Gastrocnemius medialis (tissue), 4 donors: ENCODE results near the gene SFXN1. TPM values are rescaled to one million over a fixed set of nuclear protein-coding genes. Genes with fewer than 3 reads are reported as not detected.

Experiments
- ATAC-seq, 2 donors: fragments of 150-250 bp; one replicate each; pipeline ENCODE4 v1.9.1; 2016
- DNase-seq, 2 donors: peaks; one replicate each; pipeline ENCODE4 v3.0.0-alpha.2; 2019
- H3K27ac ChIP-seq, 4 donors: fragments of 200-600 bp; sonication (generic); 1 replicate in 1 of 4; 2 replicates in 3 of 4; pipeline ENCODE4 v1.5.1; 2016 to 2018; ENCODE audit warnings: mild to moderate bottlenecking in 2 of 4, moderate library complexity in 1 of 4
- H3K27me3 ChIP-seq, 3 donors: fragments of 200-600 bp; sonication (generic) in 2 of 3; 1 replicate in 1 of 3; 2 replicates in 2 of 3; pipeline versions ENCODE4 v1.5.1 to v1.6.0; 2016 to 2019; ENCODE audit warnings: mild to moderate bottlenecking in 1 of 3, moderate library complexity in 1 of 3
- H3K36me3 ChIP-seq, 2 donors: fragments of 200-600 bp; sonication (generic) in 1 of 2; one replicate each; pipeline ENCODE4 v1.5.1; 2017 to 2018
- H3K4me1 ChIP-seq, 2 donors: fragments of 200-600 bp; sonication (generic) in 1 of 2; one replicate each; pipeline ENCODE4 v1.5.1; 2016 to 2017; ENCODE audit warnings: mild to moderate bottlenecking in 2 of 2
- H3K4me3 ChIP-seq, 4 donors: fragments of 200-600 bp; sonication (generic) in 3 of 4; 1 replicate in 1 of 4; 2 replicates in 3 of 4; pipeline ENCODE4 v1.5.1; 2016 to 2019; ENCODE audit warnings: mild to moderate bottlenecking in 2 of 4
- H3K9me3 ChIP-seq, 3 donors: fragments of 200-600 bp; sonication (generic) in 2 of 3; 1 replicate in 1 of 3; 2 replicates in 2 of 3; pipeline ENCODE4 v1.5.1; 2016 to 2019
- CTCF ChIP-seq, 5 experiments: fragments of 450-650 bp in 3 of 5; fragments of 200-600 bp in 2 of 5; sonication (generic) in 2 of 5; IDR thresholded peaks in 4 of 5; conservative IDR thresholded peaks in 1 of 5; 1 replicate in 4 of 5; 2 replicates in 1 of 5; pipeline ENCODE4 v1.5.1; 2016 to 2019; ENCODE audit warnings: antibody characterized with exemption in 5 of 5, mild to moderate bottlenecking in 3 of 5, moderate library complexity in 3 of 5
- POLR2A ChIP-seq, 2 donors: fragments of 450-650 bp; IDR thresholded peaks; one replicate each; pipeline ENCODE4 v1.6.1; 2017; ENCODE audit warnings: antibody characterized with exemption in 2 of 2, mild to moderate bottlenecking in 2 of 2, moderate library complexity in 2 of 2
- in situ Hi-C, 4 donors: fragments of 200-750 bp; cut with MboI; loops; one replicate each; pipeline versions ENCODE4 v1.15.0 to v1.8.0; 2017; ENCODE audit warnings: low sequenced_read_pairs in 4 of 4
- intact Hi-C: fragments of 100-400 bp; cut with DNase I; formaldehyde crosslinking; loops from one replicate; pipeline ENCODE4 v1.15.1; 2023; ENCODE audit warnings: low total_unique reads
- total RNA-seq, 4 donors: library from RNA; depleted of rRNA; stranded (reverse); fragments of >200 nt; gene quantifications; one replicate each; pipeline versions ENCODE4 v1.1.0 to v1.2.3, GENCODE V29; 2016

Gene SFXN1
- total RNA-seq, 4 donors from 2014 or later = 5.8 to 16.7 (median 13.1) TPM

GRCh38 chr5:175467983-175468690 is 10.2 kb upstream of the SFXN1 start:
- no peaks in the 10 kb centered on the region for H3K4me1 ChIP-seq
- intact Hi-C loops = no loop called here
- in situ Hi-C loops = no loop called here
- no peak overlapping the region for H3K4me3 ChIP-seq
- H3K27ac ChIP-seq = no peak overlapping the region
- ATAC-seq (no peak), DNase-seq (no peak)
- no peaks in the 10 kb centered on the region for H3K36me3 ChIP-seq
- no peaks in the 10 kb centered on the region for H3K9me3 ChIP-seq
- TF ChIP-seq POLR2A (IDR thresholded peaks at IDR 0.05) (no peak), CTCF (IDR thresholded peaks at IDR 0.05 in 4 of 5, conservative IDR thresholded peaks at IDR 0.05 in 1 of 5) (no peak)
- peaks cover 0 to 2% (median 0%) of the 10 kb centered on the region in 3 donors for H3K27me3 ChIP-seq

GRCh38 chr5:175468892-175469291 is 9.5 kb upstream of the SFXN1 start:
- Histone ChIP-seq H3K4me3 (no peak overlapping the region), H3K9me3 (no peaks in the 10 kb centered on the region), H3K27ac (no peak overlapping the region), H3K27me3 (peaks cover 0 to 2% (median 0%) of the 10 kb centered on the region in 3 donors), H3K4me1 (no peaks in the 10 kb centered on the region), H3K36me3 (no peaks in the 10 kb centered on the region)
- intact Hi-C loops = no loop called here
- DNase-seq (no peak), ATAC-seq (no peak)
- in situ Hi-C loops = no loop called here
- no peak for TF ChIP-seq POLR2A (IDR thresholded peaks at IDR 0.05)
- no peak for TF ChIP-seq CTCF (IDR thresholded peaks at IDR 0.05 in 4 of 5, conservative IDR thresholded peaks at IDR 0.05 in 1 of 5)

- peaks cover 0 to under 1% (median 0%) of the 10 kb centered on the region in 3 donors for H3K27me3 ChIP-seq
- TF ChIP-seq CTCF (IDR thresholded peaks at IDR 0.05 in 4 of 5, conservative IDR thresholded peaks at IDR 0.05 in 1 of 5) (no peak), POLR2A (IDR thresholded peaks at IDR 0.05) (no peak)
- H3K9me3 ChIP-seq = no peaks in the 10 kb centered on the region
- ATAC-seq (no peak), DNase-seq (no peak)
- no peak overlapping the region for H3K4me3 ChIP-seq
- in situ Hi-C loops (no loop called here), intact Hi-C loops (loop anchor here (10.0 kb wide), 1 partner anchor 625 kb away; no protein-coding TSS in a partner anchor)
- no peaks in the 10 kb centered on the region for H3K36me3 ChIP-seq
- no peaks in the 10 kb centered on the region for H3K4me1 ChIP-seq
- no peak overlapping the region for H3K27ac ChIP-seq
Measured at GRCh38 chr5:175469916-175470315, 8.4 kb upstream of the SFXN1 start.

- no peak for DNase-seq
- no peaks in the 10 kb centered on the region for H3K36me3 ChIP-seq
- in situ Hi-C loops = no loop called here
Measured at GRCh38 chr5:175470781-175471180, 7.6 kb upstream of the SFXN1 start.

More at GRCh38 chr5:175470781-175471180, 7.6 kb upstream of the SFXN1 start:
- no peak for TF ChIP-seq POLR2A (IDR thresholded peaks at IDR 0.05)
- no peak for TF ChIP-seq CTCF (IDR thresholded peaks at IDR 0.05 in 4 of 5, conservative IDR thresholded peaks at IDR 0.05 in 1 of 5)
- no peak overlapping the region for H3K27ac ChIP-seq
- no peaks in the 10 kb centered on the region for H3K9me3 ChIP-seq
- no peaks in the 10 kb centered on the region for H3K27me3 ChIP-seq
- ATAC-seq = no peak
- no peaks in the 10 kb centered on the region for H3K4me1 ChIP-seq
- intact Hi-C loops = loop anchor here (10.0 kb wide), 1 partner anchor 626 kb away; no protein-coding TSS in a partner anchor
- no peak overlapping the region for H3K4me3 ChIP-seq
